ENCODE results near the gene PARP9. TPM values are rescaled to one million over a fixed set of nuclear protein-coding genes. Genes with fewer than 3 reads are reported as not detected.

Gene PARP9
- total RNA-seq, 2 experiments from 2014 or later: 13.2 to 14.4 TPM

DNA sequence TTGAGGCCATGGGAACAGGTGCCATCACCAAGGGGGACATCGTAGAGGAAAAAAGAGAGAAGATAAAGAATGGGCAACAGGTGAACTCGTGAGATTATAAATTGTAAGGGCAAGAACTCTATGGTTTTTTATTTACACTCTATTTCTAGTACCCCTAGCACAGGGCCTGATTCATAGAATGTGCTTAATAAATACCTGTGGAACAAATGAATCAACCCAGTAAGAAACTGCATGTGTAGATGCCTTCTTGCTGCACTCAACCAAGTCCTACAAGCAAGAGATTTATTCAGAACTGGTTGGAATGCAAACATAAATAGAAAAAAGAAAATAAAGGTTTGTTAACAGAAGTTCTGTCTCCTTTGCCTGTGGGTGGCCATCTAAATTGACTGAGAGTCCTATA, 30.6 kb downstream of the PARP9 start:
- ATAC-seq (ENCODE audit: poor library complexity): no peak
- intact Hi-C loops (cut with DNase I, micrococcal nuclease): no loop called here

DNA sequence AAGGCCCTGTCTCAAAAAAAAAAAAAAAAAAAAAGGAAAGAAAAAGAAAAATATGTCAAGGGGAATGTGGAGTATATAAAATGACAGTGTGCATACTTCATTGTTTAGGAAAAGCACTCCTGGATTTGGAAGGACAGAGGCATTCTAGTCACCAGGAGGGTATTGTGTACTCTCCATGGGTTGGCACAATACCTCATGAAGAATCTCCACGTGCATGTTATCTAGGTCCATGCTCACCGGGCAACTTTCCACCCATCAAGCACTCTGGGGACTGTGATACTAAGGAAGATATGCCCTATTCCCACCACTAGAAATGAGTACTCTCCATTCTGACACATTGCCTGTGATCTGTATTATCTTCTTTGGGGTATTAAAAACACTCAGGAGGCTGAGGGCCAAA, 33.9 kb downstream of the PARP9 start:
- no peak overlapping the region for H3K27ac Mint-ChIP-seq

More for the DNA sequence above, 30.6 kb downstream of the PARP9 start:
- Mint-ChIP-seq H3K27me3 (no peaks in the 10 kb centered on the region), H3K36me3 (ENCODE audit: low read depth) (peaks cover 81% of the 10 kb centered on the region), H3K4me3 (no peak overlapping the region), H3K4me1 (ENCODE audit: low read depth) (peaks cover 4% of the 10 kb centered on the region), H3K9me3 (no peaks in the 10 kb centered on the region), H3K27ac (no peak overlapping the region)
- CTCF ChIA-PET: no interaction called here
- Histone ChIP-seq H3K27ac (ENCODE audit: low read depth in 1 of 2, low read length in 2 of 2) (no peak overlapping the region), H3K9me3 (ENCODE audit: control insufficient read depth in 1 of 2, insufficient read depth in 1 of 2, low read length in 2 of 2) (no peaks in the 10 kb centered on the region), H3K4me1 (ENCODE audit: insufficient read depth, low read length) (no peaks in the 10 kb centered on the region), H3K36me3 (ENCODE audit: insufficient read depth, low read length) (peaks cover 80% of the 10 kb centered on the region), H3K4me3 (ENCODE audit: low read length) (no peak overlapping the region), H3K27me3 (ENCODE audit: control insufficient read depth in 1 of 2, insufficient read depth in 2 of 2, low read length in 2 of 2) (no peaks in the 10 kb centered on the region)
- no peak for TF ChIP-seq CTCF (IDR thresholded peaks at IDR 0.05)
- DNase-seq: no peak
- POLR2A ChIA-PET: no interaction called here

DNA sequence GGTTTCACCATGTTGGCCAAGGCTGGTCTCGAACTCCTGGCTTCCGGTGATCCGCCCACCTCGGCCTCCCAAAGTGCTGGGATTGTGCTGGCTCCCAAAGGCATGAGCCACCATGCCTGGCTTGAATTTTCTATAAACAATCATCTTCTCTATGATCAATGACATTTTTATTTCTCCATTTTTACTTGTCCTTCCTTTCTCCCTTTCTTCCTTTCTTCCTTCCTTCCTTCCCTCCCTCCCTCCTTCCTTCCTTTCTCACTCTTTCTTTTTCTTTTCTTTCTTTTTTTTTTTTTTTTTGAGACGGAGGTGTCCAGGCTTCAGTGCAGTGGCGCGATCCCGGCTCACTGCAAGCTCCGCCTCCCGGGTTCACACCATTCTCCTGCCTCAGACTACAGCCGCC, 40.8 kb downstream of the PARP9 start:
- TF ChIP-seq CTCF (IDR thresholded peaks at IDR 0.05): no peak
- H3K9me3 ChIP-seq (ENCODE audit: control insufficient read depth in 1 of 2, insufficient read depth in 1 of 2, low read length in 2 of 2): no peaks in the 10 kb centered on the region
- H3K36me3 ChIP-seq (ENCODE audit: insufficient read depth, low read length): peaks cover 7% of the 10 kb centered on the region
- no peaks in the 10 kb centered on the region for H3K9me3 Mint-ChIP-seq
- ChIA-PET CTCF (no interaction called here), POLR2A (interaction anchor here (1.7 kb wide), 1 partner anchor 8 kb away, joined by 5 read pairs; the partner anchor contains the start of gene KPNA1)
- ATAC-seq (ENCODE audit: poor library complexity) (no peak), DNase-seq (no peak)
- H3K36me3 Mint-ChIP-seq (ENCODE audit: low read depth): peaks cover 10% of the 10 kb centered on the region
- no peak overlapping the region for H3K4me3 Mint-ChIP-seq
- no peak overlapping the region for H3K27ac ChIP-seq (ENCODE audit: low read depth in 1 of 2, low read length in 2 of 2)
- no peaks in the 10 kb centered on the region for H3K4me1 Mint-ChIP-seq (ENCODE audit: low read depth)
- no peak overlapping the region for H3K4me3 ChIP-seq (ENCODE audit: low read length)
- H3K27me3 ChIP-seq (ENCODE audit: control insufficient read depth in 1 of 2, insufficient read depth in 2 of 2, low read length in 2 of 2): no peaks in the 10 kb centered on the region
- intact Hi-C loops (cut with DNase I, micrococcal nuclease): no loop called here
- no peaks in the 10 kb centered on the region for H3K4me1 ChIP-seq (ENCODE audit: insufficient read depth, low read length)
- no peaks in the 10 kb centered on the region for H3K27me3 Mint-ChIP-seq
- H3K27ac Mint-ChIP-seq: no peak overlapping the region

More for the DNA sequence above, 33.9 kb downstream of the PARP9 start:
- no peaks in the 10 kb centered on the region for H3K9me3 Mint-ChIP-seq
- Histone ChIP-seq H3K27me3 (ENCODE audit: control insufficient read depth in 1 of 2, insufficient read depth in 2 of 2, low read length in 2 of 2) (no peaks in the 10 kb centered on the region), H3K27ac (ENCODE audit: low read depth in 1 of 2, low read length in 2 of 2) (no peak overlapping the region), H3K4me1 (ENCODE audit: insufficient read depth, low read length) (no peaks in the 10 kb centered on the region), H3K4me3 (ENCODE audit: low read length) (no peak overlapping the region), H3K9me3 (ENCODE audit: control insufficient read depth in 1 of 2, insufficient read depth in 1 of 2, low read length in 2 of 2) (no peaks in the 10 kb centered on the region), H3K36me3 (ENCODE audit: insufficient read depth, low read length) (peaks cover 58% of the 10 kb centered on the region)
- peaks cover 60% of the 10 kb centered on the region for H3K36me3 Mint-ChIP-seq (ENCODE audit: low read depth)
- ATAC-seq (ENCODE audit: poor library complexity) (no peak), DNase-seq (no peak)
- intact Hi-C loops (cut with DNase I, micrococcal nuclease): no loop called here
- H3K4me1 Mint-ChIP-seq (ENCODE audit: low read depth): peaks cover 4% of the 10 kb centered on the region
- CTCF ChIA-PET: no interaction called here
- H3K27me3 Mint-ChIP-seq: no peaks in the 10 kb centered on the region
- TF ChIP-seq CTCF (IDR thresholded peaks at IDR 0.05): no peak
- POLR2A ChIA-PET: no interaction called here
- H3K4me3 Mint-ChIP-seq: no peak overlapping the region
